GM12872 (cell line): ENCODE data around the gene EPS15.

Source experiments
- TF ChIP-seq, protein P1 (sequence below): IDR thresholded peaks from 3 replicates; pipeline ENCODE4 v1.5.1; 2011; ENCODE audit warnings: low read depth, mild to moderate bottlenecking, low read length, moderate library complexity; ENCODE audit not compliant: insufficient read depth

The EPS15 gene

DNA sequence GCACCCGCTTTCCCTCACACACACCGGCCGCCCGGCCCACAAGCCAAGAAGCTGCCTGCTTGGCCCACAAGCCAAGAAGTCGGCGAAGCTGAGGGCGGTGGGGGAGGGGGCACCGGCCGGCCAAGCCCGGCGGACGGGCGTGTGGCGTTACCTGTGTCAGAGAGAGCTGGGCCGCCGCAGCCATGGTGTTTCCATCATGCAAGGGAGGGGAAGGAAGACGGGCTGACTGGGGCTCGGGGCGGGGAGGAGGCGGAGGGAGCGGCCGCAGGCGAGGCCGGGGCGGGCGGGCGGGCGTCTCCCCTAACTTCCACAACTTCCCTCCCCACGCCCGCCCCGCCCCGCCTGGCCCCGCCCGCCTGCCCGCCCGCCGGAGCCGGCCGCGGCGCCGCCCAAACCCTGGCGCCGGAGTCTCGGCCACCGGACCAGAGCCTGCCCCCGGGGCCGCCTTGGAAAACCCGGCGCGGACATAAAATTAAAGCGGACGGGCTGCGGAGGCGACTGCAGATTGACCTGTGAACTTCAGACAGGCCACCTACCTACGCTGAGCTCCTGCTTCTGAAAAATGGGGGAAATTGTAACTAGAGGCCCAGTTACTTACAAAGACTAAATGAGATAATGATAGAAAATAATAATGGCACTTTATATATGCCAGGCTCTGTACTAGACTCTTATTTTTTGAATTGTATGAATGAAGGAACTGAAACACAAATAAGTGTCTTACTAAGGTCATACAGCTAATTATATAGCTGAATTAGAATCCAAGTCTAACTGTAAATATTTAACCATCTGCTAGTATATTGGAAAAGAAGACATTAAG is at the start of gene EPS15:
Gene EPS15 (minus strand): TSS at position 219 of the 817 bp plus-strand sequence. CDS start 35 bp downstream, at position 184.
- TF ChIP-seq, protein P1, sequence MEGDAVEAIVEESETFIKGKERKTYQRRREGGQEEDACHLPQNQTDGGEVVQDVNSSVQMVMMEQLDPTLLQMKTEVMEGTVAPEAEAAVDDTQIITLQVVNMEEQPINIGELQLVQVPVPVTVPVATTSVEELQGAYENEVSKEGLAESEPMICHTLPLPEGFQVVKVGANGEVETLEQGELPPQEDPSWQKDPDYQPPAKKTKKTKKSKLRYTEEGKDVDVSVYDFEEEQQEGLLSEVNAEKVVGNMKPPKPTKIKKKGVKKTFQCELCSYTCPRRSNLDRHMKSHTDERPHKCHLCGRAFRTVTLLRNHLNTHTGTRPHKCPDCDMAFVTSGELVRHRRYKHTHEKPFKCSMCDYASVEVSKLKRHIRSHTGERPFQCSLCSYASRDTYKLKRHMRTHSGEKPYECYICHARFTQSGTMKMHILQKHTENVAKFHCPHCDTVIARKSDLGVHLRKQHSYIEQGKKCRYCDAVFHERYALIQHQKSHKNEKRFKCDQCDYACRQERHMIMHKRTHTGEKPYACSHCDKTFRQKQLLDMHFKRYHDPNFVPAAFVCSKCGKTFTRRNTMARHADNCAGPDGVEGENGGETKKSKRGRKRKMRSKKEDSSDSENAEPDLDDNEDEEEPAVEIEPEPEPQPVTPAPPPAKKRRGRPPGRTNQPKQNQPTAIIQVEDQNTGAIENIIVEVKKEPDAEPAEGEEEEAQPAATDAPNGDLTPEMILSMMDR = no peak

DNA sequence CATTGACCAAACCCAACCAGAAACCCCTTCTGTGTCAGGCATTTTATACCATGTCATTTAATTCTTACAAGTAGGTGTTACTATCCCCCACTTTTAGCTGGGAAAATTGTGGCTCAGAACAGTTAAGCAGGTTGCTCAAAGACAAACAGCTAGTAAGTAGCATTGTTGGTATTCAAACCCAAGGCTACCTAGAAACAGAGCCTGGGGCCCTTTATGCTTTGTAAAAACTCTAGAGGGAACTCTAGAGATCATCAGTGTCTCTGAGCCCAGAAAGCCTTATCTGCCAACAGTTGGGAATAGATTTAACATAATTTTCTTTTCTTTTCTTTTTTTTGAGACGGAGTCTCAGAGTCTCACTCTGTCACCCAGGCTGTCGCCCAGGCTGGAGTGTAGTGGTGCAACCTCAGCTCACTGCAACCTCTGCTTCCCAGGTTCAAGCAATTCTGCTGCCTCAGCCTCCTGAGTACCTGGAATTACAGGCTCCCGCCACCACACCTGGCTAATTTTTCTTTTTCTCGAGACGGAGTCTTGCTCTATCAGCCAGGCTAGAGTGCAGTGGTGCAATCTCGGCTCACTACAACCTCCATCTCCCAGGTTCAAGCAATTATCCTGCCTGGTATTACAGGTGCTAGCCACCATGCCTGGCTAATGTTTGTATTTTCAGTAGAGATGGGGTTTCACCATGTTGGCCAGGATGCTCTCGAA is 49.3 kb upstream of the EPS15 start:
- TF ChIP-seq, protein P1 = no peak

DNA sequence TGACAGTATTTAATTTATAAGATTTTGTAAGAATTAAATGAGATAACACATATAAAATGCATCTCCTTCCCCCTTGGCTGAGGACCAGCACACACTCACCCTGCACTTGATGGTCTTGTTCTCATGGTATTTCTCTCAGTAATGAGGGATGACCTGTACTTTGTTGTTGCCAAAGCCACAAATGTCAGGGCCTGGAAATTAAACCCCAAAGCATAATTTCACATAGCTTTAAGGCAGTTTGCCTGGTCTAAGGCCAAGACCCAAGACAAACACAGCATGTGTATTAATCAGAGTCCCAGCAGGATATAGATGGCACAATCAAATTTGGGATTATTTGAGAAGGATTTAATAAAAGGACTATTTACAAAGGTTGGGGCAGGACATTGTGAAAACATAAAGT is 48.6 kb upstream of the EPS15 start:
- TF ChIP-seq, protein P1 = no peak

DNA sequence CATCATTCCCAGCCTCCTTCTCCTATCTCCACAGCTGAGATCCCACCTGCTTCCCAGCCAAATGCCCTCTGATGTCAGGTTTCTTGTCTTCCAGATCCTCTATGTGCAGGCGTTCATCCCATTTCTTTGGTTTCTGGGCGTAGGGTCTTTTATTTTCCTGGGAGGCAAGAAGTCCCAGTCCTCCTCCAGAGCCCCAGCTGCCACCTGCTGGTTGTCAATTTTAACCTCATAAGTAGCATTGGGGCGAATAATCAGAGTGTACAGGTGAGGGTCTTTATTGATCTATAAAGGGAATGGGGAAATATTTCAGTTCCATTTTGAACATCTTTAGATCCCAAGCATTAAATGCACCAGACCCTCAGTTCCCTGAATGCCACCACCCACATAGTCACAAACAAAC is 47.2 kb upstream of the EPS15 start:
- TF ChIP-seq, protein P1 = no peak

DNA sequence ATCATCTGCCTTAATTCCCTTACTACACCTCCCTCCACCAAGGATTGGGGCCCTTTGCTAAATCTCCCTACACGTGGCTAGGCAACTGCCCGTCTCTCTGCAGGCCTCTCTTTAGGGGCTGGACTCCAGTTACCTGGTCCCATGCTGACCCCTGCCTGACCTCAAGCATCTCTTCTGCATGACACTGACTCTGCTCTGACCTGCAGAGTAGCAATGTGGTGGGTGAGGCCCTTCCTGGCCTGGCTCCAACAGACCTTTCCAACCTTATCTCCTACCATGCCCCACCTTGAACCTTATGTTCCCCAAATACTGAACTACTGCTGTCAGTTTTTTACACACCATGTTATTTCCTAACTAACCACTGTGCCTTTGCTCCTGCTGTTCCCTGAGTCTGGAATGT is 45.9 kb upstream of the EPS15 start:
- TF ChIP-seq, protein P1 = no peak

DNA sequence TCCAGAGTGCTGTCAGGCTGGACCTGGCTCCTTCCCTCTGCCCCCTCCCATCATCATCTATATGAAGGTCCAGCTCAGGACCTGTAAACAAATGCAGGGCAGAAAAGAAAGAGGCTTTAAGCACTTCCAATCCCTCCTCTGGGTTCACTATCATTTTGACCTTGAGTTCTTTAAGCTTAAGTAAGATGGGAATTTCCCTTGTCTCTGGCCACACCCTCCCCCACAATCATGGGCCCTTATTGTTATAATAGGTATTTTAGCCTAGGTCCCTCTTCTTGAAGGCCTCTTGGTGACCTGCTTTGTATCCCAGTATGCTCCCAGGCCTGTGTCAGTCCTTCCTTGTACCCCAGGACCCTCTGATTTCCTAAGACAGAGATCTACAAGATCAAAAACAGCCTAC is 45.1 kb upstream of the EPS15 start:
- TF ChIP-seq, protein P1 = no peak

DNA sequence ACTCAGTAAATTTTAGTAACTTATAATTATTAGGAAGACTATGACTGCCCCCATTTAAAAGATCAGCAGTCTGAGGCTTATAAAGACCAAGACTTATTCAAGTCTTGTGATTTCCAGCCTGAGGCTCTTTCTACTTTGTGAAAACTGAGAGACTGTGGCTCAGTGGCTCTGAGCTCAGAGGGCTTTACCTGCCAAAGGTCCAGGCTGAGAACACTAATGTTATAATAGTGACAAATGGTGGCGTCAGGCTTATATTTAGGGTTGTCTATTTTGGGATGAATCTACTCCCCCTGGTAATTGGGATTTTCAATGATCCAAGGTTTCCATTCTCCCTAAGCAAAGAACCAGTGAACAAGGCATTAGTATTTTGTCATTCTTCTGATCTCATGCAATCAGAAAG is 42.6 kb upstream of the EPS15 start:
- TF ChIP-seq, protein P1 = no peak
